GM12878 (cell line): ENCODE measurements around the gene BFSP1. TPM values are rescaled to one million over a fixed set of nuclear protein-coding genes. Genes with fewer than 3 reads are reported as not detected.

Experiments
- ATAC-seq: fragments of 200-7000 bp; cut with Tn5 transposase; 3 replicates; pipeline ENCODE4 v1.9.1; 2020; ENCODE audit warnings: mild to moderate bottlenecking, moderate library complexity
- BruUV-seq: library from RNA; stranded (reverse); fragments of 400-500 nt; replicated peaks from 2 replicates; lab custom pipeline; 2021; lab: Mats Ljungman, UMichigan
- CTCF ChIA-PET: fragments of 300-600 bp; sonication (Branson Sonifier 250); formaldehyde crosslinking; extraction: SDS; loops from one replicate; lab custom pipeline; 2021; ENCODE audit warnings: inconsistent platforms; lab: Yijun Ruan, JAX
- POLR2A ChIA-PET: fragments of 350-600 bp; formaldehyde crosslinking; extraction: SDS; loops from one replicate; lab custom pipeline; 2021; ENCODE audit warnings: inconsistent platforms; lab: Charles Lee
- RAD21 ChIA-PET: fragments of 300-600 bp; sonication (Branson Sonifier 250); formaldehyde crosslinking; loops from one replicate; lab custom pipeline; 2023; ENCODE audit warnings: antibody characterized with exemption; ENCODE audit not compliant: unreplicated experiment; lab: Charles Lee
- SMC1A ChIA-PET: fragments of 300-600 bp; sonication (Branson Sonifier 250); formaldehyde crosslinking; loops from one replicate; lab custom pipeline; 2023; ENCODE audit not compliant: unreplicated experiment, uncharacterized antibody; lab: Charles Lee
- DNase-seq: peaks from one replicate; pipeline ENCODE4 v3.0.0-alpha.2; 2011; ENCODE audit warnings: low read depth, low spot score
- FAIRE-seq: peaks from 3 replicates; lab custom pipeline; 2011; peaks lifted over from hg19 to GRCh38; lab: Jason Lieb, UNC
- H2AFZ ChIP-seq: 2 replicates; pipeline ENCODE4 v1.6.0; 2011; ENCODE audit warnings: low read depth, low read length, control low read depth; ENCODE audit not compliant: control insufficient read depth
- H3K27ac ChIP-seq: 2 replicates; pipeline ENCODE4 v1.5.1; 2011; ENCODE audit warnings: control low read depth; ENCODE audit not compliant: control insufficient read depth, insufficient read depth
- H3K27me3 ChIP-seq, 2 experiments: replicated peaks in 1 of 2; 2 replicates each; pipeline versions ENCODE4 v1.6.0 to v1.6.1; 2011; ENCODE audit warnings: low read length in 1 of 2; ENCODE audit not compliant: control insufficient read depth in 2 of 2, insufficient read depth in 2 of 2
- H3K36me3 ChIP-seq, 2 experiments: 2 replicates each; pipeline ENCODE4 v1.5.1; 2011; ENCODE audit warnings: low read length in 1 of 2; ENCODE audit not compliant: control insufficient read depth in 2 of 2, insufficient read depth in 2 of 2
- H3K4me1 ChIP-seq: 2 replicates; pipeline ENCODE4 v1.6.1; 2011; ENCODE audit warnings: mild to moderate bottlenecking, low read length, moderate library complexity, mixed read lengths; ENCODE audit not compliant: control insufficient read depth, insufficient read depth
- H3K4me2 ChIP-seq: 2 replicates; pipeline ENCODE4 v1.6.0; 2011; ENCODE audit warnings: control low read depth; ENCODE audit not compliant: control insufficient read depth, insufficient read depth
- H3K4me3 ChIP-seq: fragments of 200-600 bp; sonication (generic); 2 replicates; pipeline ENCODE4 v1.5.1; 2016
- H3K79me2 ChIP-seq: 2 replicates; pipeline ENCODE4 v1.6.0; 2011; ENCODE audit warnings: low read length; ENCODE audit not compliant: control insufficient read depth, insufficient read depth
- H3K9ac ChIP-seq: 2 replicates; pipeline ENCODE4 v1.8.0; 2011; ENCODE audit warnings: low read length, control low read depth, mixed read lengths; ENCODE audit not compliant: control insufficient read depth, insufficient read depth
- H3K9me3 ChIP-seq: replicated peaks from 3 replicates; pipeline ENCODE4 v1.5.1; 2011; ENCODE audit warnings: mild to moderate bottlenecking, low read length; ENCODE audit not compliant: control insufficient read depth, insufficient read depth
- H4K20me1 ChIP-seq: 2 replicates; pipeline ENCODE4 v1.6.0; 2011; ENCODE audit not compliant: control insufficient read depth, insufficient read depth
- CREM ChIP-seq: IDR thresholded peaks from 2 replicates; pipeline ENCODE4 v1.6.1; 2014; ENCODE audit warnings: antibody characterized with exemption, low read depth
- CTCF ChIP-seq, 3 experiments: IDR thresholded peaks in 2 of 3; conservative IDR thresholded peaks in 1 of 3; 2 replicates each; pipeline ENCODE4 v1.5.1; 2011; ENCODE audit warnings: low read depth in 3 of 3, low read length in 3 of 3, mild to moderate bottlenecking in 3 of 3, control low read depth in 2 of 3, moderate library complexity in 2 of 3, inconsistent platforms in 1 of 3, mixed read lengths in 1 of 3; ENCODE audit not compliant: control insufficient read depth in 2 of 3, insufficient read depth in 1 of 3; ENCODE audit errors: extremely low read depth in 1 of 3
- EGR1 ChIP-seq, 2 experiments: IDR thresholded peaks; 1 replicate in 1 of 2; 2 replicates in 1 of 2; pipeline ENCODE4 v1.6.1; 2011 to 2012; ENCODE audit warnings: low read depth in 2 of 2, low read length in 2 of 2, borderline replicate concordance in 1 of 2, mild to moderate bottlenecking in 1 of 2, moderate library complexity in 1 of 2
- EP300 ChIP-seq, 2 experiments: fragments of 150-350 bp in 1 of 2; IDR thresholded peaks; 2 replicates each; pipeline ENCODE4 v1.6.1; 2011 to 2012; ENCODE audit warnings: low read depth in 2 of 2, low read length in 2 of 2, borderline replicate concordance in 1 of 2, improper control_type of control experiment in 1 of 2, inconsistent platforms in 1 of 2; ENCODE audit not compliant: control insufficient read depth in 1 of 2
- GATAD2B ChIP-seq: fragments of 450-650 bp; conservative IDR thresholded peaks from 2 replicates; pipeline ENCODE4 v1.6.1; 2017; ENCODE audit warnings: low read depth, mild to moderate bottlenecking, moderate library complexity
- TAF1 ChIP-seq: IDR thresholded peaks from 2 replicates; pipeline ENCODE4 v1.6.1; 2011; ENCODE audit warnings: mild to moderate bottlenecking, low read depth, low read length, borderline replicate concordance
- WGBS: methylation state at CpG from one replicate; pipeline ENCODE4 v1.1.6; 2016; ENCODE audit warnings: low lambda C conversion rate; ENCODE audit not compliant: insufficient replicate concordance, insufficient coverage; ENCODE audit errors: missing lambda C conversion rate; 5-methylcytosine and 5-hydroxymethylcytosine counted together
- in situ Hi-C: fragments of 300-500 bp; cut with MboI; formaldehyde crosslinking; loops from 9 replicates; pipeline ENCODE4 v1.14.3; 2018; ENCODE audit warnings: mixed read lengths
- intact Hi-C: fragments of 100-400 bp; cut with micrococcal nuclease; formaldehyde crosslinking; loops from one replicate; pipeline ENCODE4 v1.14.2; 2022; ENCODE audit not compliant: unreplicated experiment
- polyA plus RNA-seq, 11 experiments: library from polyadenylated mRNA; depleted of rRNA in 4 of 11; unstranded in 6 of 11; stranded (reverse) in 5 of 11; fragments of >200 nt; fragmentation: Nextera tagmentation in 4 of 11; fragmentation: Illumina TruSeq in 1 of 11; extraction: Ambion mirVana in 4 of 11; extraction: Trizol in 1 of 11; gene quantifications; 1 replicate in 1 of 11; 2 replicates in 10 of 11; pipeline versions ENCODE4 v1.2.1 to v1.2.3, GENCODE V29; 2011 to 2016; ENCODE audit warnings: inconsistent platforms in 2 of 11, missing spikeins in 2 of 11, low read depth in 1 of 11
- total RNA-seq, 4 experiments: library from RNA; depleted of rRNA in 3 of 4; stranded (reverse); fragments of >200 nt in 3 of 4; fragmentation: Illumina TruSeq in 1 of 4; extraction: Trizol in 1 of 4; gene quantifications; 2 replicates each; pipeline versions ENCODE4 v1.2.1 to v1.2.3, GENCODE V29; 2013 to 2021

BFSP1 gene
- total and polyA plus RNA-seq, 10 of the 15 experiments (the other 5 are each of a cell fraction or from before 2014, with no cell fraction given) = 0.06 to 0.22 (median 0.11) TPM; not detected in 3

GRCh38 chr20:17560344-17561074, 29.3 kb upstream of the BFSP1 start:
- Histone ChIP-seq H3K4me3 (no peak overlapping the region), H2AFZ (no peak overlapping the region), H3K9ac (no peak overlapping the region), H4K20me1 (no peaks in the 10 kb centered on the region), H3K36me3 (no peaks in the 10 kb centered on the region), H3K4me2 (no peak overlapping the region), H3K79me2 (no peaks in the 10 kb centered on the region), H3K27ac (no peak overlapping the region), H3K4me1 (no peaks in the 10 kb centered on the region), H3K27me3 (no peaks in the 10 kb centered on the region; a peak in 1 of 4 replicates), H3K9me3 (no peaks in the 10 kb centered on the region)
- FAIRE-seq (no peak), ATAC-seq (no peak), DNase-seq (no peak)
- RAD21 ChIA-PET = no interaction called here
- 23% methylated on average over 5 of the region's 5 CpGs for WGBS
- POLR2A ChIA-PET = no interaction called here
- intact Hi-C loops = no loop called here
- CTCF ChIA-PET = no interaction called here
- no TSS peak for BruUV-seq
- SMC1A ChIA-PET = interaction anchor here (1.1 kb wide), 1 partner anchor 10 kb away, joined by 4 read pairs; no protein-coding TSS in a partner anchor
- TF ChIP-seq TAF1 (no peak), EGR1 (IDR thresholded peaks at IDR 0.05; ENCODE audit: borderline replicate concordance in 1 of 2, low read depth in 2 of 2, low read length in 2 of 2) (no peak), EP300 (IDR thresholded peaks at IDR 0.05; ENCODE audit: borderline replicate concordance in 1 of 2, control insufficient read depth in 1 of 2, low read depth in 2 of 2, low read length in 2 of 2) (no peak), GATAD2B (no peak), CREM (no peak), CTCF (IDR thresholded peaks at IDR 0.05 in 2 of 3, conservative IDR thresholded peaks at IDR 0.05 in 1 of 3; ENCODE audit: control insufficient read depth in 2 of 3, extremely low read depth in 1 of 3, insufficient read depth in 1 of 3, low read depth in 3 of 3, low read length in 3 of 3) (no peak)
- in situ Hi-C loops = no loop called here
